Nephron (organoid): ENCODE results near the gene RASGRP3.

Source experiments
- H3K27ac Mint-ChIP-seq, 3 experiments: 2 replicates each; pipeline ENCODE4 v1.8.0; 2020; ENCODE audit warnings: mixed read lengths in 3 of 3, mild to moderate bottlenecking in 2 of 3, moderate library complexity in 1 of 3
- H3K27me3 Mint-ChIP-seq: 2 replicates; pipeline ENCODE4 v1.8.0; 2021; ENCODE audit warnings: low read depth, mild to moderate bottlenecking, moderate library complexity, mixed read lengths
- H3K36me3 Mint-ChIP-seq: 2 replicates; pipeline ENCODE4 v1.8.0; 2020; ENCODE audit warnings: low read depth, mixed read lengths
- H3K4me1 Mint-ChIP-seq: 2 replicates; pipeline ENCODE4 v1.8.0; 2020; ENCODE audit warnings: mixed read lengths
- H3K4me3 Mint-ChIP-seq, 3 experiments: 2 replicates each; pipeline ENCODE4 v1.8.0; 2020; ENCODE audit warnings: mild to moderate bottlenecking in 3 of 3, mixed read lengths in 3 of 3, moderate library complexity in 2 of 3
- H3K9me3 Mint-ChIP-seq: 2 replicates; pipeline ENCODE4 v1.8.0; 2020; ENCODE audit warnings: mixed read lengths
- TF ChIP-seq, protein P1 (sequence below), 3 experiments: fragments of 200-600 bp; sonication (generic); IDR thresholded peaks; one replicate each; pipeline ENCODE4 v1.5.0; 2021; ENCODE audit warnings: antibody characterized with exemption in 3 of 3; ENCODE audit not compliant: unreplicated experiment in 3 of 3

Gene RASGRP3

GRCh38 chr2:33433279-33434235 lies 42.9 kb upstream of the RASGRP3 start:
- peak overlapping the region in 1 of 3 experiments; percentile 20 for H3K27ac Mint-ChIP-seq
- H3K27me3 Mint-ChIP-seq, result no peaks in the 10 kb centered on the region
- TF ChIP-seq, protein P1, sequence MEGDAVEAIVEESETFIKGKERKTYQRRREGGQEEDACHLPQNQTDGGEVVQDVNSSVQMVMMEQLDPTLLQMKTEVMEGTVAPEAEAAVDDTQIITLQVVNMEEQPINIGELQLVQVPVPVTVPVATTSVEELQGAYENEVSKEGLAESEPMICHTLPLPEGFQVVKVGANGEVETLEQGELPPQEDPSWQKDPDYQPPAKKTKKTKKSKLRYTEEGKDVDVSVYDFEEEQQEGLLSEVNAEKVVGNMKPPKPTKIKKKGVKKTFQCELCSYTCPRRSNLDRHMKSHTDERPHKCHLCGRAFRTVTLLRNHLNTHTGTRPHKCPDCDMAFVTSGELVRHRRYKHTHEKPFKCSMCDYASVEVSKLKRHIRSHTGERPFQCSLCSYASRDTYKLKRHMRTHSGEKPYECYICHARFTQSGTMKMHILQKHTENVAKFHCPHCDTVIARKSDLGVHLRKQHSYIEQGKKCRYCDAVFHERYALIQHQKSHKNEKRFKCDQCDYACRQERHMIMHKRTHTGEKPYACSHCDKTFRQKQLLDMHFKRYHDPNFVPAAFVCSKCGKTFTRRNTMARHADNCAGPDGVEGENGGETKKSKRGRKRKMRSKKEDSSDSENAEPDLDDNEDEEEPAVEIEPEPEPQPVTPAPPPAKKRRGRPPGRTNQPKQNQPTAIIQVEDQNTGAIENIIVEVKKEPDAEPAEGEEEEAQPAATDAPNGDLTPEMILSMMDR (IDR thresholded peaks at IDR 0.05; ENCODE audit: unreplicated experiment in 3 of 3), result no peak
- H3K4me3 Mint-ChIP-seq, result no peak overlapping the region
- no peaks in the 10 kb centered on the region for H3K9me3 Mint-ChIP-seq
- H3K36me3 Mint-ChIP-seq, result no peaks in the 10 kb centered on the region
- H3K4me1 Mint-ChIP-seq, result peaks cover 7% of the 10 kb centered on the region

GRCh38 chr2:33435518-33435917 lies 40.9 kb upstream of the RASGRP3 start:
- no peak overlapping the region for H3K27ac Mint-ChIP-seq
- H3K4me1 Mint-ChIP-seq, result no peaks in the 10 kb centered on the region
- TF ChIP-seq, protein P1 (IDR thresholded peaks at IDR 0.05; ENCODE audit: unreplicated experiment in 3 of 3), result no peak
- H3K36me3 Mint-ChIP-seq, result no peaks in the 10 kb centered on the region
- no peaks in the 10 kb centered on the region for H3K9me3 Mint-ChIP-seq
- H3K27me3 Mint-ChIP-seq, result peaks cover 4% of the 10 kb centered on the region
- no peak overlapping the region for H3K4me3 Mint-ChIP-seq

- Mint-ChIP-seq H3K36me3 (no peaks in the 10 kb centered on the region), H3K27me3 (peaks cover 5% of the 10 kb centered on the region), H3K9me3 (no peaks in the 10 kb centered on the region), H3K4me3 (peak overlapping the region in 2 of 3 experiments; percentile 51 to 69), H3K27ac (peak overlapping the region in 2 of 3 experiments; percentile 43 to 49), H3K4me1 (no peaks in the 10 kb centered on the region)
- TF ChIP-seq, protein P1 (IDR thresholded peaks at IDR 0.05; ENCODE audit: unreplicated experiment in 3 of 3), result no peak
Measured at GRCh38 chr2:33436083-33436482, 40.4 kb upstream of the RASGRP3 start.

DNA sequence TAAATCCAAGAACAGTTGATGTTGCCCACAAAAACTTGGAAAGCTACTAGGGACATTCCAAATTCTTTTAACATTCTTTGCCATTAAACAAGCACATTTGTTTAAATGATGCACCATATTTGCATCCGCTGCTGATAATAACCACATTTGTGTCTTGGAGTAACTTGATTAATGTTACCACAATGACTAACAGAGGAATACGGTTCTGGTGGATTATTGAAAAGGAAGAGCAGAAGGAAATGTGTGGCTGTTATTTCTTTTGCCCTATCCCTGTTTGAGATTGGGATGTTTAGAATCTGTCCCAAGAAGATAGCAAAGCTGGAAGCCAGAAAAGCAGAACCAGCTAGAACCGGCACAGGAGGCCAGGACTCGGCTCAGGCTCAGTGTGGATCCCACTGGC lies 39.2 kb upstream of the RASGRP3 start:
- peaks cover under 1% of the 10 kb centered on the region for H3K4me1 Mint-ChIP-seq
- TF ChIP-seq, protein P1 (IDR thresholded peaks at IDR 0.05; ENCODE audit: unreplicated experiment in 3 of 3), result no peak
- no peak overlapping the region for H3K4me3 Mint-ChIP-seq
- no peaks in the 10 kb centered on the region for H3K36me3 Mint-ChIP-seq
- H3K9me3 Mint-ChIP-seq, result no peaks in the 10 kb centered on the region
- H3K27me3 Mint-ChIP-seq, result peaks cover 8% of the 10 kb centered on the region
- H3K27ac Mint-ChIP-seq, result peak overlapping the region in 1 of 3 experiments; percentile 57

DNA sequence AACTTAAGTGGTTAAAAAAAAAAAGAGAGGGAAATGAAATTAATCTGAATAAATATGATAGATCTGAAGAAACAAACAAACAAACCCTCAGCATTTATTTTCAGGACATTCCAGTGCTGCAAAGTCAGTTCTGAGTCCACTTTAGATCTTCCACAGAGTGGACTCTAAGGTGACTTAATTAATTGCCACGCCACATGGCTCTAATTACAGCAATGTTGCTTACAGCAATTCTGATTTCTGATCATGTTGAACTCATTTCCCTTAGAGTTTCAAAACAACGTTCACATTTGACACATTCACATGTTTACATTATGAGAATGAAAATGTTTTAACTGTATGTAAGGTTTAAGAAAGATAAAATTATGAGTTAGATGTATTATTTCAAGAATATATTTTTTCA lies 38.6 kb upstream of the RASGRP3 start:
- Mint-ChIP-seq H3K27ac (peak overlapping the region in 1 of 3 experiments; percentile 57), H3K27me3 (peaks cover 8% of the 10 kb centered on the region), H3K4me3 (no peak overlapping the region), H3K36me3 (no peaks in the 10 kb centered on the region), H3K4me1 (peaks cover 5% of the 10 kb centered on the region), H3K9me3 (no peaks in the 10 kb centered on the region)
- TF ChIP-seq, protein P1 (IDR thresholded peaks at IDR 0.05; ENCODE audit: unreplicated experiment in 3 of 3), result no peak
